ENCODE measurements around the gene ELP5.

GRCh38 chr17:7260151-7260550 lies 8.1 kb downstream of the ELP5 start:
- TF ChIP-seq, protein P1, sequence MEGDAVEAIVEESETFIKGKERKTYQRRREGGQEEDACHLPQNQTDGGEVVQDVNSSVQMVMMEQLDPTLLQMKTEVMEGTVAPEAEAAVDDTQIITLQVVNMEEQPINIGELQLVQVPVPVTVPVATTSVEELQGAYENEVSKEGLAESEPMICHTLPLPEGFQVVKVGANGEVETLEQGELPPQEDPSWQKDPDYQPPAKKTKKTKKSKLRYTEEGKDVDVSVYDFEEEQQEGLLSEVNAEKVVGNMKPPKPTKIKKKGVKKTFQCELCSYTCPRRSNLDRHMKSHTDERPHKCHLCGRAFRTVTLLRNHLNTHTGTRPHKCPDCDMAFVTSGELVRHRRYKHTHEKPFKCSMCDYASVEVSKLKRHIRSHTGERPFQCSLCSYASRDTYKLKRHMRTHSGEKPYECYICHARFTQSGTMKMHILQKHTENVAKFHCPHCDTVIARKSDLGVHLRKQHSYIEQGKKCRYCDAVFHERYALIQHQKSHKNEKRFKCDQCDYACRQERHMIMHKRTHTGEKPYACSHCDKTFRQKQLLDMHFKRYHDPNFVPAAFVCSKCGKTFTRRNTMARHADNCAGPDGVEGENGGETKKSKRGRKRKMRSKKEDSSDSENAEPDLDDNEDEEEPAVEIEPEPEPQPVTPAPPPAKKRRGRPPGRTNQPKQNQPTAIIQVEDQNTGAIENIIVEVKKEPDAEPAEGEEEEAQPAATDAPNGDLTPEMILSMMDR (IDR thresholded peaks at IDR 0.05): no peak
- TF ChIP-seq ZFX (IDR thresholded peaks at IDR 0.05; ENCODE audit: borderline replicate concordance): no peak

All from 22Rv1 (cell line).